Measurements from ENCODE around the gene ARID5A.
"Not testable (repeated sequence)": the region's sequence is repeated elsewhere in the genome, so short reads cannot be mapped to it uniquely, and the experiment has no call there.

The ARID5A gene

DNA sequence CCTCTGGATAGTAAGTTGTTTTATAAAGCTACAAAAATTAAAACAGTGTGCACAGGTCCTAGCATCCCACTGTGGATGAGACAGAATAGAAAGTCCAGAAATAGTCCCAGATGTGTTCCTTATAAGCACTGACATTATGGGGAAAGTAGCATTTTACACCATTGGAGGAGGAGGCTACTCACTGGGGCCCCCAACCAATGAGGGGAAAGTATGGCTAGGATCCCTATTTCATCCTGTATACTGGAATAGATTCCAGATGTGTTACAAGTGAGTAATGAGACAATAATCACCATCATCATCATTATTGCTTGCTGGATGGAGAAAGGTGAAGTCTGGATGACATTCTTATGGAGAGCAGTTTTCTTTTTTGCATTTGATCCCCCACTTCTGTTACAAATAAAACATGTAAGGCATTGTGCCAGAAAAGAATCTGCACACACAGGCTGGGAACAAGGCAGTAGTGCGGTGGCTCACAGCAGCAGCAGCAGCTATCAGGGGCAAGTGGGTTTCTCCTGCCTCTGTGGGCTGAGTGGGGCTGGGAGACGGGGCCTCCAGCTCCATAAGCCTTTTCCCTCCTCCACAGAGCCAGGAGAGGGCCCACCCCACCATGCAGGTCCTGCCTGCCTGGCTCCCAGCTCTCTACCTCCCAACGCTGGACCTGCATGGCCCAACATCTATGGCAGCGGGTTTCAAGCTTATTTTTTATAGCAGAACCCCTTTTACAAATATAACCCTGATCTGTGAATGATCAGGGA lies 5.0 kb downstream of the ARID5A start:
- no peak for DNase-seq (ENCODE audit: low spot score)

DNA sequence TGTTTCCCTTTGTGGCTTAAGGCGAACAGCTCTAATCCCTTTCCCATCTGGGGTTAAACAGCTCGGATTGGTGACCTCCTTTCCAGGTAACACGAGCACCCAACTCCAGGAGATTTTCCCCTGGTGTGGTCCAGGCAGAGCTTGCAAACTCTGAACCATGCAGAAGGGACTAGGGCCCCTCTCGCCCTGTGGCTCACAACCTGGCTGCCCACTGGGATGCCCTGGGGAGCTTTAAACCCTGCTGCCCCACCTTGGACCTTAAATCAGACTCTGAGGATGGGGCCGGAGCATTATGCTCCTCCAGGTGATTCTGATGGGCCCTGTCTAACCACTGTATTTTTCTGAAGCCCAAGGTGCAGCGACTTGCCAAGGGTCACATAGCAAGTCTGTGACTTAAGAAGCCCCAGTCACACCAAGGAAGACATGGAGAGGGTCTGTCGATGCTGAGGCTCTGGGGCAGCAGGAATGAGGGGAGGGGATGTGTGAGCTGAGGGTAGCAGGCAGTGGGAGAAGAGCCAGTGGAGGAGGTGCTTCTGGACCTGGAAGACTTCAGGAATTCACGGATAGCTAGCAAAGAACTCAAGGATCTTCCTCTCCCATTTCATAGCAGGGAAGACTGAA lies 5.9 kb downstream of the ARID5A start:
- no peak for DNase-seq (ENCODE audit: low spot score)

DNA sequence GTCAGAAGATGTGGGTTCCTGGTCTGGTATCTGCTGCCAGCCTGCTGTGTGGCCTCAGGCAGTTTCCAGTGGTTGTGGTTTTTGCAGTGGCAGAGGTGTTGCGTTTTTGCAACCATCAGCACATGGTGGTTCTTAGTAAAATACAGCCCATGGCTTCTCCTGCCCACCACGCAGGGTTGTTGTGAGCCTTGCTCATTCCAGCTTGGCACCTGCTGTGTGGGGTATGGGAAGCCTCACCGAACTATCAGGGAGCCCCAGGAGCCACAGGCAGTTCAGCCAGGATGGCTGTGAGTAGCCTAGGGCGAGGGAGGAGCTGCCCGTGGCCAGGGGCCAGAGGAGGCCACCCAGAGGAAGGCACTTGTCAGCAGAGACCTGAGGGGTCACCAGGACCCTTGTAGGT lies 9.8 kb downstream of the ARID5A start:
- no peak for DNase-seq (ENCODE audit: low spot score)

DNA sequence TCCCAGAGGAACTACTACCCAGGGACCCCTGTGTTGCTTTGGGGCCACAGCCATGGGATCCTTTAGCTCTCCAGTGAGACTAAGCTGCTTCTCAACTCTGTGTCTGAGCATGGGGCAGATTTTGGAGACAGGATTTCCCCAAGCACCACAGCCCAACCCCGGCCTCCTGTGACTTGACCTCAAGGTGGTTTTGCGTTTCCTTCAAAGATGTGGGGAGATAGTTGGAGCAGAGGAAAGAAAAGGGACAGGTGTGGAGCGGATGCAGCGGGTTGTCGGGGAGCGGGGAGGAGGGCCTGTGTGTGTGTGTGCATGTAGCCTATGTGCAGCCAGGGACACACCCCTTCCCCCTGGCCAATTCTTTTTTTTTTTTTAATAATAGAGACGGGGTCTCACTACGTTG lies 10.2 kb downstream of the ARID5A start:
- DNase-seq (ENCODE audit: low spot score): no peak

DNA sequence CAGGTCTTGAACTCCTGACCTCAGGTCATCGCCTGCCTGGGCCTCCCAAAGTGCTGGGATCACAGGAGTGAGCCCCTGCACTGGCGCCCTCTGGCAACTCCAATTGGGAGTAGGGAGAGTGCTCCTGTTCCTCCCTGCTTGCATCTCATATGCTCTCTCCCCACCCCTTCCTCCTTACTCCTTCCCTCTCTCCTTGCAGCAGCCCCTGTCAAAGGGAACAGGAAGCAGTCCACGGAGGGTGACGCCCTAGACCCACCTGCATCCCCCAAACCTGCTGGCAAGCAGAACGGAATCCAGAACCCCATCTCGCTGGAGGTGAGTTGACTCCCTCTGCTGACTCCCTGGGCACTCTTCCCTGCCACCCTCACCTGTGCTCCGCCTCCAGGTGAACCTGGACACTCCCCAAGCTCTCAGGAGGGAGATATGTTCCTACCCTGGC lies 10.7 kb downstream of the ARID5A start:
- no peak for DNase-seq (ENCODE audit: low spot score)

DNA sequence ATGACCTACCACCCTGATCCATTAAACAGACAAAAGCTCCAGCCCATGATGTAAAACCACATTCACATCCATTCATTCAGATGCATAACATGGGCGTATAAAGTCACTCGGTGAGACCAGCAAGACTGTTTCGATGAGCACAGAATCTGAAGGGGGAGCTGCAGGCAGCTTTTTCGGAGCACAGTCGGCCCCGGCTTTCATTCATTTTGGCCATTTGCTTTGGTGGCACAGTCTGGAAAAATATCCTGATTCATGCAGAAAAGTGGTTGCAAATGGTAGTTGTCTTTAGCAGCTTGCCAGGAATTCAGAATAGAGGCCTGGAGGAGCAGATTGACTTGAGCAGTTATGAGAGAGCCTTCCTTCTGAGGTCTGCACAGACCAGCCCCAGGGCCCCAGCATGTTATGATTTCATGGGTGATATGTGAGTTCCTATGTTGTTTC lies 11.2 kb downstream of the ARID5A start:
- DNase-seq (ENCODE audit: low spot score): no peak

DNA sequence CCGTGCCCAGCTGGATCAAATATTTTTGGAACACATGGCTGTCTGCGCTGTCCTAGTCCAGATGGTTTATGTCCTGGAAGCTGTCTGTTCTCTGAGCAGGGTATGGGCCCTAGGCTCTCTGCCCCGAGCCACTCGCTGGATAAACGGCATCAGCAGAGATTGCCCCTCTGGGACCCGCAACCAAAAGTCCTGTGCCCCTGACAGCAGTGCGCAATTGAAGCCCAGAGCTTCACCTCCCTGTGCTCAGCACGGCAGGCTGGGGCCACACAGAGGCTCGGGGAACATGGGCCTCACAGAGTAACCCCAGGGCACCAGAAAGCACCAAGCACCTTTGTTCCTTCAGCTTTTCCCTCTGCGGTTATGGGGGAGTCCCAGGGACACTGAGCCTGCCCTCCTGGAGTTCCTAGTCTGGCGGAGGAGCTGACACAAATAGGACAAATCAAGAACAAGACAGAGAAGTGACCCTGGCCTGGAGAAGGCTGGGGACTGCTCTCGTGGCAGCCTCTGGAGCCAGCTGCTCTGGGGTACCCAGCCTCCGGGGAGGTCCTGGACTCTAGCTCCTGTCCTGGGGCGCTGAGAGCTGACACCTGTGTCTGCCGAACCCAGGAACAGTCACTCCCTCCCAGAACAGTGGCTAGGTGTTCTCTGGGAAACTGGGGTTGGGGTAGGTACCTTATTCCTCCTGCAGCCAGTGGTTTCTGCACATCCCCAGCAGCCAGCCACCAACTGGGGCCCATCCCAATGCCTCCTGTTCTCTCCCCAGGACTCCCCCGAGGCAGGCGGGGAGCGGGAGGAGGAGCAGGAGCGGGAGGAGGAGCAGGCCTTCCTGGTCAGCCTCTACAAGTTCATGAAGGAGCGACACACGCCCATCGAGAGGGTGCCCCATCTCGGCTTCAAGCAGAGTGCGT lies 12.3 kb downstream of the ARID5A start:
- DNase-seq (ENCODE audit: low spot score): no peak

DNA sequence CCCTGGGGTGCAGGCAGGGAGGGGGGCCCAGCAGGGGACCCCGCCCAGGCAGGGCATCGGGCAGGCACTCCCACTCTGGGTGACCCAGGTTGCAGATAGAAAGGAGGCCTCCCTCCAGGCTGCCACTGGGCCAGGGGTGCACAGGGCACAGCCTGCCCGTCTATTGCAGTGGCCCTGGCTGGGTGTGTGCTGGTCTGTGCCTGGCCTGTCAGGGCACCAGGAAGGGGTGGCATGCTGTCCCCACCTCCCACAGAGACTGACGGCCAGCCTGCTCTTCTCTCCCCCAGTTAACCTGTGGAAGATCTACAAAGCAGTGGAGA lies 12.9 kb downstream of the ARID5A start:
- no peak for DNase-seq (ENCODE audit: low spot score)

DNA sequence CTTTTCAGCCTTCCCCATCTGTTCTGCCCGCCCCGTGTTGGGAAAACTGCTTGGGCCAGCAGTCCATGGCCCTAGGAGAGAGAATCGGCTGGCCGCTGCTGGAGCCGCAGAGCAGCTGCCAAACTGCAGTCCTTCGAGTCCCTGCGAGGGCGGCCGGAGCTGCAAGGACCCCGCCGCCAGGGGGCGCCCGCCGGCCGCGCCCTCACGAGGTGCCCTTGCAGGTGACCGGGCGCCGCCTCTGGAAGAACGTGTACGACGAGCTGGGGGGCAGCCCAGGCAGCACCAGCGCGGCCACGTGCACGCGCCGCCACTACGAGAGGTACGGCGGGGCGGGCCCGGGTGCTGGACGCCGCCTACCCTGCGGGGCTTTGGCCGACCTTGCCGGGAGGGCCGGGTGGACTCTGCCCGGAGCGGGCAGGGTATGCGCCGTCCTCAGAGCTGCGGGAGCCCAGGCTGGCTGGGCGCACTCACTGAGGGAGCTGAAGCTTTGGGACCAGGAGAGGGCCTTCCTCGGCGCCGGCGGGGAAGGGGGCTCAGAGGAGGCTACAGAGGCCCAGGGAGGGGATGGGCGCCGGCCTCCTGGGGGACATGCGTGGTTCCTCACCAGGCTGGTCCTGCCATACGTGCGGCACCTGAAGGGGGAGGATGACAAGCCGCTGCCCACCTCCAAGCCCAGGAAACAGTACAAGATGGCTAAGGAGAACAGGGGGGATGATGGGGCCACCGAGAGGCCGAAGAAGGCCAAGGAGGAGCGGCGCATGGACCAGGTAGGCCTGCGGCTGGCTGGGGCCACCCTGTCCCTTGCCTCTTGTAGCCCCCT lies 13.6 kb downstream of the ARID5A start:
- DNase-seq (ENCODE audit: low spot score): peak; percentile 74

DNA sequence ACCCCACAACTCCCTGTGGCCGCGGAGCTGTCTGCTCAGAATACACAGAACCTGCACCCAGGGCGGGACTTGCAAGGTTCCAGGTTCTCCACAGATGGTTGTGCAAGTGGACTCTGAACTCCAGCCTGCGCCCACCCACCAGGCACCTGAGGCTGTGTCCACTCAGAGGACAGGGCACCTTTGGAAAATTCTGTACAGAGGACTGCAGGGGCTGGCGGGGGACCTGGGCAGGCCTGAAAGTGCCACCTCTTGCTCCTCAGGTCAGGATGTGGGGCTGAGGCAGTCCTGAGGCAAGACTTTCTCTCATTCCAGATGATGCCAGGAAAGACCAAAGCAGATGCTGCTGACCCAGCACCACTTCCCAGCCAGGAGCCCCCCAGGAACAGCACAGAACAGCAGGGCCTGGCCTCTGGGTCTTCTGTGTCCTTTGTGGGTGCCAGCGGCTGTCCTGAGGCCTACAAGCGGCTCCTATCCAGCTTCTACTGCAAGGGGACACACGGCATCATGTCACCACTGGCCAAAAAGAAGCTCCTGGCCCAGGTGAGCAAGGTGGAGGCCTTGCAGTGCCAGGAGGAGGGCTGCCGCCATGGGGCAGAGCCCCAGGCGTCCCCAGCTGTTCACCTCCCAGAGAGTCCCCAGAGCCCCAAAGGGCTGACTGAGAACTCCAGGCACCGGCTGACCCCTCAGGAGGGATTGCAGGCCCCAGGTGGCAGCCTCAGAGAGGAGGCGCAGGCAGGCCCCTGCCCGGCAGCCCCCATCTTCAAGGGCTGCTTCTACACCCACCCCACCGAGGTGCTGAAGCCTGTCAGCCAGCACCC lies 14.4 kb downstream of the ARID5A start:
- DNase-seq (ENCODE audit: low spot score): no peak

DNA sequence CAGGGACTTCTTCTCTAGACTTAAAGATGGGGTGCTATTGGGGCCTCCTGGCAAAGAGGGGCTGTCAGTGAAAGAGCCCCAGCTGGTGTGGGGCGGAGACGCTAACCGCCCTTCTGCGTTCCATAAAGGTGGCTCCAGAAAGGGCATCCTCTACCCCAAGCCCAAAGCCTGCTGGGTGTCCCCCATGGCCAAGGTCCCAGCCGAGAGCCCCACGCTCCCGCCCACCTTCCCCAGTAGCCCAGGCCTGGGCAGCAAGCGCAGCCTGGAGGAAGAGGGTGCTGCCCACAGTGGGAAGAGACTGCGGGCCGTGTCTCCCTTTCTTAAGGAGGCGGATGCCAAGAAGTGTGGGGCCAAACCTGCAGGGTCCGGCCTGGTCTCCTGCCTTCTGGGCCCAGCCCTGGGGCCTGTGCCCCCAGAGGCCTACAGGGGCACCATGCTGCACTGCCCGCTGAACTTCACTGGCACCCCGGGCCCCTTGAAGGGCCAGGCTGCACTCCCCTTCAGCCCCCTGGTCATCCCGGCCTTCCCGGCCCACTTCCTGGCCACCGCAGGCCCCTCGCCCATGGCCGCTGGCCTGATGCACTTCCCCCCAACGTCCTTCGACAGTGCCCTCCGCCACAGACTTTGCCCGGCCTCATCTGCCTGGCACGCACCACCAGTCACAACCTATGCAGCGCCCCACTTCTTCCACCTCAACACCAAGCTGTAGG lies 15.2 kb downstream of the ARID5A start:
- DNase-seq (ENCODE audit: low spot score): no peak

DNA sequence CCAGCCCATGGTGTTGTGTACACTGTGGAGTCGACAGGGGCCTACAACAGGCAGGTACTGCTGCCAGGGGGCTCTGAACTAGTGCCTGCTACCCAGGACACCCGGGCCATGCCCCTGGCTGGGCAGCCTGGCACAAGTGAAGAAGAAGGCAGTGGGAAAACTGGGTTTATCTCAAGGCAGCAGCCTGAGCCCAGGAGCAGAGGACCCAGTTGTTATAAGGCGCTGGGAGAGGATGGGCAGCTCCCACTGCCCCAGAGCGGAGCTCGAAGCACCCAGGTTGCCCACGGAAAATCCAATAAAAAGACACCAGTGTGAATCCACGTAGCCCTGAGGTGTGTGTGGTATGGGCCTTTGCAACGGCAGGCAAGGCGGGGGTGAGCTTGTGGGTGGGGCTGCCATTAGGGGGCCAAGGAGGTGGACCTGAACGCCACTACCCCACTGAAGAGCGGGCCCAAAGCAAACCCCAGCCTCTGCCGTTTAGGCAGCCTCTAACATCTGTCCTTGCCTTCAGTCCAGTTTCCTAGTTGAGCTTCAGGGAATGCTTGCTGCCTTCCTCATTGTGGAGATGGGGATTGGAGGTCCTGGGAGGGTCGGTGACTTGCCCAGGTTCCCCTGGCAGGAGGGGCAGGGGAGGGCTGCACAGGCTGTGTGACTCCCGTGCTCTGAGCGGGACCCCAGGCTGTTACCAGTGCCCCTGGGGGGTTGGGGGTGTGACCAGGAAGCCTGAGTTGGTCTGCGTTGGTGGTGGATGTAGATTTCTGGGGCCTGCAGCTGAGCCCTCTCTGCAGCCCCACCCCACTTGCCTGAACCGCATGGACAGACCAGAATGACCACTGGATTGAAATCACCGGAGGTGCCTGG lies 16.0 kb downstream of the ARID5A start:
- DNase-seq (ENCODE audit: low spot score): no peak

DNA sequence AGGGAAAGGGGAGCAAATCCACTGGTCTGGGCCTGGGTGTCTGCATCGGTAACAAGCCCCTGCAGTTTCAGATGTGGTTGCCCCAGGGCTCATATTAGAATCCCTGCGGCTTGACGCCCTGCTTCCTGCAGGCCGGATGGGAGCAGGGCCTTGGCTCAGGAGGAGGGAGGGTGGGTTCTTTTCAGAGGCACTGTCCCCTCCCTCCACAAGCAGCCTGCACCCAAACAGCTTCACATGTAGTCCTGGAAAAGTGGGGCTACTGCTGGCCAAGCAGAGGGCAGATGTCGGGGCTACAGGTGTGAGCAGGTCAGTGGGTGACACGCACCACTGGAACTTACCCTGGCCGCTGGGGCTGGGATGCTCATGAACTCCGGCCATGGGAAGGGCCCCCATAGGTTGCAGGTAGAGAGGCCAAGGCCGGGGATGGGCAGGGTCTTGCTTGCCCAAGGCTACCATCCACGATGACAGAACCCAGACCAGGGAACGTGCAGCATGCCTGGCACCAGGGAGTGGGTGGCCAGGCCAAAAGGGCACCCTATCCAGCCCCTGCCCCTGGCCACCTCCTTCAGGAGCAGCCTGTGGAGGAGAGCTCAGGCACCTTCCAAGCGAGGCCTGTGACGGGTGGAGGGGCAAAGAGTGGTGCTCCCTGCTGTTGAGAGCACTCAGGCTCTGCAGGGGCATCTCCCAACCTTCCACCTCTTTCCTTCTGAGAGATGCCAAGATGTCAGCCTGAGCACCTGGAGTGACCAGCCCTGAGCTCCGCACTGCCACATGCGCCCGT lies 16.8 kb downstream of the ARID5A start:
- DNase-seq (ENCODE audit: low spot score): no peak

DNA sequence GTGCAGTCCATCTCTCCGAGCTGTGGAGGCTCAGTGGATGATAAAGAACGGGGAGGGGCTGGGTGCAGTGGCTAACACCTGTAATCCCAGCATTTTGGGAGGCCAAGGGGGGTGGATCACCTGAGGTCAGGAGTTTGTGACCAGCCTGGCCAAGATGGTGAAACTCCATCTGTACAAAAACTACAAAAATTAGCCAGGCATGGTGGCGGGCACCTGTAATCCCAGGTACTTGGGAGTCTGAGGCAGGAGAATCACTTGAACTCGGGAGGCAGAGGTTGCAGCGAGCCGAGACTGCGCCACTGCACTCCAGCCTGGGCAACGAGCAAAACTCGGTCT lies 17.4 kb downstream of the ARID5A start:
- not testable (repeated sequence) for DNase-seq (ENCODE audit: low spot score)

DNA sequence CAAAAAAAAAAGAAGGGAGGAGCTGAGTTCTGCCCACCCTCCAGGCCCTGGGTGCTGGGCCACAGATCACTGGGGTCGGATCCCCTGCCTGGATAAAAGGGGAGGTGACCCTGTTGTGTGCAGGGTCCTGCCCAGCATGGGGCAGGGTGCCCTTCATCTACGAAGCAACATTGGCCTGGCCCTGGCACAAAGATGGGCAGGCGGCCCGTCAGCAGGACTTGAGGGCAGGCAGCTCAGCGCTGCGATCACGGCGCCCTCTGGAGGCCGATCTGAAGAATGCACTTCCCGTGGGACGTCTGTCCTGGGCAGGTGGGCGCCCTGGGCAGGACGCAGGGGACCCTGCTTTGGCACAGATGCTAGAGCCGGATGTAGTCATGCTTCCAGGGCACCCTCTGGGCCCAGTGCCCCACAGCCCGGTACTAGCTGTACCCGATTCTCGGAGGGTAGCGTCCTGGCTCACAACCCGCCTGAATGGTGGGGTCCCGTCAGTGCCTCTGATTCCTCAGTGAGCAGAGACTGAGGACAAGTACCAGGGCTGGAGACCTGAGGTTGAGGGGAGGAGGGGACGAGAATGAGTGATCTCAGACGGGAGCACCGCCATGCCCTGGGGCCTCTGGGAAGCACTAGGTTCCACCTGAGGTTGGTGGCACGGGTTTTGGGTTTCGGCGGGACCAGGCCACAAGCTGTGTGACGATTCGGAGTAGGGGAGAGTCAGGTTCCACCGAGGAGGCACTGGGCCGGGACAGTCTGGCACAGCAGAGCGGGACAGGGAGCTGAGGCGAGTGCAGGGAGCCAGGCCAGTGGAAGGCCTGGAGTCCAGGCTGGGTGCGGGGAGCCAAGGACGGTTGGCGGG lies 18.0 kb downstream of the ARID5A start:
- DNase-seq (ENCODE audit: low spot score): peak; percentile 93

DNA sequence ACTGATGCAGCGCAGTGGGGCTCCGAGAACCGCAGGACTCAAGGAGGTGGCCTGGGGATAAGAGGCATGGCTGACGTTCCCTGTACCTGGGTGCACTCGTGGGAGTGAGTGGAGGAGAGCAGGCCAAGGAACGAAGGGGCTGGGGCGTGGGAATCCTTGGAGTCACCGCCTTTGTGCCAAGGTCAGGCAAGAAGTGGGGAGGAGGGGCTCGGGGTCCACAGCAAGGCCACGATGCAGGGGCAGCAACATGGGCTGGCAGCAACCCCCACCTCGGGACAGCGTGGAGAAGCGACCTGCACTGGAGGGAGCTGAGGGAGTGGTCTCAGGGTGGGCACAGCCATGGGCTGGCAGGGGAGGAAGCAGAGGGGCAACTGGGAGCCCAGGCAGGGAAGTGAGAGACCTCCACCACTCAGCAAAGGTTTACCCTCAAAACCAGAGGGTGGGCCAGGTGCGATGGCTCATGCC lies 18.6 kb downstream of the ARID5A start:
- no peak for DNase-seq (ENCODE audit: low spot score)

DNA sequence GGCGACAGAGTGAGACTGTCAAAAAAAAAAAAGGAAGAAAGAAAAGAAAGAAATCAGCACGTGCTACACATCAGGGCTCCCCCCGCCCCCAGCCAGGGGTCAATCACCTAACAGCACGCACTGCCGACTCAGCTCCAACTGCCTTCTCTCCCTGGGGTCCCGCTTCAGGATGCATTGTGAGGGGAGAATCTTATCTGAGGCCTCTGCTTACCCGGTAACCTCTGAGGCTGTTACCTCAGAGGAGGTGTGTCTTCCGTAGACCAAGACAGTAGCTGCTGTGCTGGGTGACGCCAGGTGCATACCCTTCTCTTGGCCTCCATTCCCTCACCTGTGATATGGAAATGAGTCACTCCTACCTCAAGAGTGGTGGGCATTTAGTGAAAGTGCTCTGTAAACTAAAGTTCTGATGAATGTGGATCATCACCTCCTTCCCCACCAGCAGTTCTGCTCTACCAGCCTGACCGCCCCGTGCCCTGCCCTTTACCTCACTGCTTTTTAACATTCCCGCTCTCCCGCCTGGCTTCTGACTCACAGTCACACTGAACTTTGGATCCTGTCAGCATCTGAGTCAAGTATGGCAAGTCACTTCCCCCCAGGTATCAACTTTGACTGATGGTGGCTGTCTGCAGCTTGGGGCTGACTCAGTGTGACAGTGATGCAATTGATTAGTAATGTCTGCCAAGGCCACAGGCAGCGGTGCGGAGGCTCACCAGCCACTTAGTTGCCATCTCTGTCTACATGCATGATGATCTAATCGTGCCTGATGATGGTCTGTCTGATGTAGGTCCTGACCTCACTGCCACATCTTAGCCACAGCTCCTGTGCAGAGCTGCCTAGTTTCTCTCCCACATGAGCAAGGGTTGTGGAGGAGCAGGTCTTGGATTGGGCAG lies 20.1 kb downstream of the ARID5A start:
- DNase-seq (ENCODE audit: low spot score): no peak
